GM19324 (cell line): ENCODE data around the gene NHERF1.

Experiments used
- ATAC-seq: cut with Tn5 transposase; IDR thresholded peaks from one replicate; pipeline ENCODE4 v1.9.1; 2021; ENCODE audit warnings: mild to moderate bottlenecking, moderate library complexity; ENCODE audit not compliant: unreplicated experiment, low FRiP score

The NHERF1 gene

GRCh38 chr17:74748279-74748528, 224 bp upstream of the NHERF1 start:
- ATAC-seq, result peak; percentile 89

GRCh38 chr17:74749279-74750038, 1.0 kb downstream of the NHERF1 start:
- peak; percentile 5 for ATAC-seq

GRCh38 chr17:74750039-74750326, 1.6 kb downstream of the NHERF1 start:
- no peak for ATAC-seq

- ATAC-seq, result no peak
Observed at GRCh38 chr17:74750327-74751069, 2.1 kb downstream of the NHERF1 start.

GRCh38 chr17:74752415-74752814, 4.0 kb downstream of the NHERF1 start:
- ATAC-seq, result no peak

GRCh38 chr17:74752822-74753401, 4.5 kb downstream of the NHERF1 start:
- ATAC-seq, result no peak

- ATAC-seq, result no peak
Observed at GRCh38 chr17:74754832-74755231, 6.4 kb downstream of the NHERF1 start.

- ATAC-seq, result no peak
Observed at GRCh38 chr17:74755533-74755932, 7.1 kb downstream of the NHERF1 start.

GRCh38 chr17:74756891-74757290, 8.5 kb downstream of the NHERF1 start:
- ATAC-seq, result no peak

- ATAC-seq, result no peak
Observed at GRCh38 chr17:74757502-74757901, 9.1 kb downstream of the NHERF1 start.

GRCh38 chr17:74757931-74758847, 9.8 kb downstream of the NHERF1 start:
- no peak for ATAC-seq

GRCh38 chr17:74758848-74759168, 10.4 kb downstream of the NHERF1 start:
- no peak for ATAC-seq

GRCh38 chr17:74759243-74759801, 10.9 kb downstream of the NHERF1 start:
- no peak for ATAC-seq

GRCh38 chr17:74759941-74760340, 11.5 kb downstream of the NHERF1 start:
- no peak for ATAC-seq

- ATAC-seq, result no peak
Observed at GRCh38 chr17:74760404-74761105, 12.1 kb downstream of the NHERF1 start.

- no peak for ATAC-seq
Observed at GRCh38 chr17:74761419-74761818, 13.0 kb downstream of the NHERF1 start.

GRCh38 chr17:74761931-74762330, 13.5 kb downstream of the NHERF1 start:
- ATAC-seq, result no peak

- ATAC-seq, result no peak
Observed at GRCh38 chr17:74763565-74764387, 15.3 kb downstream of the NHERF1 start.

- no peak for ATAC-seq
Observed at GRCh38 chr17:74764751-74765286, 16.4 kb downstream of the NHERF1 start.
